Neutrophil (primary cell): ENCODE data around the gene GPR78.

Source experiments
- H3K27ac ChIP-seq: fragments of 200-600 bp; sonication (generic); 2 replicates; pipeline ENCODE4 v1.5.1; 2016; ENCODE audit warnings: mild to moderate bottlenecking, moderate library complexity
- H3K27me3 ChIP-seq: fragments of 200-600 bp; sonication (generic); 2 replicates; pipeline ENCODE4 v1.6.0; 2016; ENCODE audit warnings: mild to moderate bottlenecking
- H3K36me3 ChIP-seq: fragments of 200-600 bp; sonication (generic); 2 replicates; pipeline ENCODE4 v1.5.1; 2017
- H3K4me1 ChIP-seq, 2 experiments: fragments of 200-600 bp in 1 of 2; sonication (generic) in 1 of 2; 1 replicate in 1 of 2; 2 replicates in 1 of 2; pipeline versions ENCODE4 v1.5.1 to v1.6.1; 2013 to 2016; ENCODE audit warnings: low read depth in 1 of 2, low read length in 1 of 2, mild to moderate bottlenecking in 1 of 2, moderate library complexity in 1 of 2; ENCODE audit not compliant: control insufficient read depth in 1 of 2, insufficient read depth in 1 of 2
- H3K4me3 ChIP-seq, 2 experiments: fragments of 200-600 bp in 1 of 2; sonication (generic) in 1 of 2; 1 replicate in 1 of 2; 2 replicates in 1 of 2; pipeline ENCODE4 v1.5.1; 2013 to 2016; ENCODE audit warnings: low read depth in 1 of 2, low read length in 1 of 2, mild to moderate bottlenecking in 1 of 2, moderate library complexity in 1 of 2
- H3K9me3 ChIP-seq: fragments of 200-600 bp; sonication (generic); 2 replicates; pipeline ENCODE4 v1.5.1; 2016
- TF ChIP-seq, protein P1 (sequence below): fragments of 200-600 bp; sonication (generic); IDR thresholded peaks from 2 replicates; pipeline ENCODE4 v1.5.1; 2016; ENCODE audit warnings: antibody characterized with exemption

GPR78 gene

DNA sequence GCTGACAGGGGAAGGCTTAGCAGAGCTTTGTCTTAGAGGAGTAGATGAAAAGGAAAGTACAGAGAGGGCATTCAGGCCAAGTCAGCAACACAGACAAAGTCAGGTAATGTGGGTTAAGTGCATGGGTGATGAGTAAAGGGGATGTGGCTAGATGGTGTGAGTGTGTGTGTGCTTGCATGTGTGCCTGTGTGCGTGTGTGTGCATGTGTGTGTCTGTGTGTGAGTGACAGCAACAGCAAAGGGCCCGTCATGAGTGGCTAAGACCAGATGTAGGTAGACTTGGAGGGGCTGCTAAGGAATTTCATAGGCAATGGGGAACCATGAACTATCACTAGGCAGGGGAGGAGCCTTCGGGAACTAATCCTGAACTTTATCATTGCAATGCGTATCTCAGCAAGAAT lies 2.2 kb upstream of the GPR78 start:
- Histone ChIP-seq H3K36me3 (no peaks in the 10 kb centered on the region), H3K27ac (no peak overlapping the region), H3K9me3 (no peaks in the 10 kb centered on the region), H3K4me1 (no peaks in the 10 kb centered on the region), H3K4me3 (no peak overlapping the region), H3K27me3 (peaks cover 53% of the 10 kb centered on the region)
- TF ChIP-seq, protein P1, sequence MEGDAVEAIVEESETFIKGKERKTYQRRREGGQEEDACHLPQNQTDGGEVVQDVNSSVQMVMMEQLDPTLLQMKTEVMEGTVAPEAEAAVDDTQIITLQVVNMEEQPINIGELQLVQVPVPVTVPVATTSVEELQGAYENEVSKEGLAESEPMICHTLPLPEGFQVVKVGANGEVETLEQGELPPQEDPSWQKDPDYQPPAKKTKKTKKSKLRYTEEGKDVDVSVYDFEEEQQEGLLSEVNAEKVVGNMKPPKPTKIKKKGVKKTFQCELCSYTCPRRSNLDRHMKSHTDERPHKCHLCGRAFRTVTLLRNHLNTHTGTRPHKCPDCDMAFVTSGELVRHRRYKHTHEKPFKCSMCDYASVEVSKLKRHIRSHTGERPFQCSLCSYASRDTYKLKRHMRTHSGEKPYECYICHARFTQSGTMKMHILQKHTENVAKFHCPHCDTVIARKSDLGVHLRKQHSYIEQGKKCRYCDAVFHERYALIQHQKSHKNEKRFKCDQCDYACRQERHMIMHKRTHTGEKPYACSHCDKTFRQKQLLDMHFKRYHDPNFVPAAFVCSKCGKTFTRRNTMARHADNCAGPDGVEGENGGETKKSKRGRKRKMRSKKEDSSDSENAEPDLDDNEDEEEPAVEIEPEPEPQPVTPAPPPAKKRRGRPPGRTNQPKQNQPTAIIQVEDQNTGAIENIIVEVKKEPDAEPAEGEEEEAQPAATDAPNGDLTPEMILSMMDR = no peak

DNA sequence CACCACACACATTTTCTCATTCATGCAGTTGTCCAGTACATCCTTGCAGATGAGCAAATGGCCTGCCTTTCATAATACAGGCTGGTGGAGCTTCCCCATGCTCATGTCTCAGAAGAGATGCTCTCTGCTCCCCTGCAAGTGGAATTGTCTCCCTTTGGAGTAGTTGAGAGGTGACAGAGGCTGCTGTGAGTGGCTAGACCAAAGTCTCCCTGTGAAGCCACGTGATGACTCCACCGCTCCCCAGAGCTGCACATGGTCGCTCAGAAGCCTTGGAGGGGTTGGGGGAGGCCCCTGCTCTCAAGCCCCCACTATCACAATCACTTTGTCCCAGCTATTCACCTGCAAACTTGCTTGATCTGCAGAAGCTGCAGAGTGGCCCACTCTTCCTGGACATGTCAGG lies 1.5 kb upstream of the GPR78 start:
- peaks cover 53% of the 10 kb centered on the region for H3K27me3 ChIP-seq
- TF ChIP-seq, protein P1 = no peak

DNA sequence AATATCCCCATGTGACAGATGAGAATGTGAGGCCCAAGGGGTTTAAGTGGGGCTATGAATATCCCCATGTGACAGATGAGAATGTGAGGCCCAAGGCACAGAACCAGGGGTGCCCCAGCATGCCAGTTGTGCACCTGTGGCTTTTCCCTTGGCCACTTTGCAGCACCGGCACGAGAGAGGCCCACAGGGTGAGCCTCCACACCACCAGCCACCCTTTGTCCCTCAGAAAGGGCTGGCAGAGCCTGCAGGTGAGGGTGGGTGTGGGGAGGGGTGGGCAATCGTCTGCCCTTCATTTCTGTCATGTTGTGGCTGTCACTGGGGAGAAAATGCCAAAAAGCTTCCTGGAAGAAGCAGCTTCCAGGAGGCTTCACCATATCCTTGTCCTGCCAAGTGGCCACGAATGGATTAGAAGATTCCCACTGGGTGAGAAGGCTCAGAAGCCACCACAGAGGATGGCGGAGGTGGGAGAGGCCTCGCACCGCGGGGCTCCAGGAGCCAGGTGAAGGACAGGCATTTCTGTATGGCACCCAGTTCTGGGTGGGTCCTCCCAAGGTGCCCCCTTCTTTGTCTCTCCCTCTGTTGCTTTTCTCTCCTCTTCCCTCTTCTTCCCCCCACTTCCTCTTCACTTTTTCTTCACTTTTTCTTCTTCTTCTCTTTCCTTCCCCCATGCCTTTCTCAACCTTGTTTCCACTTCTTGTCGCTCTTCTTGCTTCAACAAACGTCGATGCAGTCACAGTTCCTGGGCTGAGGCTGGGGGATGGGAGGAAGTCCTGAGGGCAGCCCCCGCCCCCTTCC lies 469 bp upstream of the GPR78 start:
- peaks cover 53% of the 10 kb centered on the region for H3K27me3 ChIP-seq

More for the DNA sequence above, 1.5 kb upstream of the GPR78 start:
- Histone ChIP-seq H3K4me3 (no peak overlapping the region), H3K9me3 (no peaks in the 10 kb centered on the region), H3K4me1 (no peaks in the 10 kb centered on the region), H3K36me3 (no peaks in the 10 kb centered on the region), H3K27ac (no peak overlapping the region)

DNA sequence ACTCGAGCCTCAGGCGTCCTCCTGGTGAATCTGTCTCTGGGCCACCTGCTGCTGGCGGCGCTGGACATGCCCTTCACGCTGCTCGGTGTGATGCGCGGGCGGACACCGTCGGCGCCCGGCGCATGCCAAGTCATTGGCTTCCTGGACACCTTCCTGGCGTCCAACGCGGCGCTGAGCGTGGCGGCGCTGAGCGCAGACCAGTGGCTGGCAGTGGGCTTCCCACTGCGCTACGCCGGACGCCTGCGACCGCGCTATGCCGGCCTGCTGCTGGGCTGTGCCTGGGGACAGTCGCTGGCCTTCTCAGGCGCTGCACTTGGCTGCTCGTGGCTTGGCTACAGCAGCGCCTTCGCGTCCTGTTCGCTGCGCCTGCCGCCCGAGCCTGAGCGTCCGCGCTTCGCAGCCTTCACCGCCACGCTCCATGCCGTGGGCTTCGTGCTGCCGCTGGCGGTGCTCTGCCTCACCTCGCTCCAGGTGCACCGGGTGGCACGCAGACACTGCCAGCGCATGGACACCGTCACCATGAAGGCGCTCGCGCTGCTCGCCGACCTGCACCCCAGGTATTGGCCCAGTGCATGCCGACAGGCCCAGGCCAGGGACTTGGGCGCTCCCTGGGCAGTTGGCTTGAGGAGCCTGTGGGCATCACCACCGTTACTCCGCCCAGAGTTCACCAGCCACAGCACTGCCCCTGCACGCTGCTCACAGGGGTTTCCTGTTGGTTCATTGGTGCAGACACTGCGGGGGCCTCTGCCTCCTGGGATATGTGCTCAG lies 1.1 kb downstream of the GPR78 start:
- H3K4me3 ChIP-seq = no peak overlapping the region
- TF ChIP-seq, protein P1 = no peak
- peaks cover 56% of the 10 kb centered on the region for H3K27me3 ChIP-seq

More for the DNA sequence above, 469 bp upstream of the GPR78 start:
- TF ChIP-seq, protein P1 = no peak
- Histone ChIP-seq H3K4me3 (no peak overlapping the region), H3K9me3 (no peaks in the 10 kb centered on the region), H3K27ac (no peak overlapping the region), H3K4me1 (no peaks in the 10 kb centered on the region), H3K36me3 (no peaks in the 10 kb centered on the region)

DNA sequence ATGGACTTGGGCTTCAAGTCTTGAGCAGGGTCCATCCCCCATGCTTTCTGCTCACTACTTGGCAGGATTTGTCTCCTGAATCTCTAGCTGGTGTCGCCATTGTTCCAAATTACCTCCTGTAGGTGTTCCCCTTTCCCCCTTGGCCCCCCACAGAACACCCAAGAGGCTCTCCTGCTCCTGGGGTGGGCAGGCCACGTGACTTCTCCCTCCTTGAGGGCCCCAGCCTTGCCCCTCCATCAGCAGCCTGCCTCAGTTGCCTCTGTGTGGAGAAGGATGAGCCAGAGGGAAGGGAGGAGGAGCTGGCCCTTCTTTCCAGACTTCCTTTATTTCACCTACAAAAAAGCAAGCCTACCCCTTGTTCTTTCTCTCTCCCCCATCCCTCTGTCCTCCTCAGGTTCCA lies 1.8 kb downstream of the GPR78 start:
- Histone ChIP-seq H3K4me1 (no peaks in the 10 kb centered on the region), H3K4me3 (no peak overlapping the region), H3K27ac (no peak overlapping the region), H3K9me3 (no peaks in the 10 kb centered on the region), H3K36me3 (no peaks in the 10 kb centered on the region), H3K27me3 (peaks cover 54% of the 10 kb centered on the region)
- TF ChIP-seq, protein P1 = no peak

More for the DNA sequence above, 1.1 kb downstream of the GPR78 start:
- Histone ChIP-seq H3K9me3 (no peaks in the 10 kb centered on the region), H3K36me3 (no peaks in the 10 kb centered on the region), H3K27ac (no peak overlapping the region), H3K4me1 (no peaks in the 10 kb centered on the region)
